ENCODE data around the gene ULK3. TPM values are rescaled to one million over a fixed set of nuclear protein-coding genes. Genes with fewer than 3 reads are reported as not detected.

The ULK3 gene
- total RNA-seq, 1 donor from 2014 or later, result 18.3 TPM

DNA sequence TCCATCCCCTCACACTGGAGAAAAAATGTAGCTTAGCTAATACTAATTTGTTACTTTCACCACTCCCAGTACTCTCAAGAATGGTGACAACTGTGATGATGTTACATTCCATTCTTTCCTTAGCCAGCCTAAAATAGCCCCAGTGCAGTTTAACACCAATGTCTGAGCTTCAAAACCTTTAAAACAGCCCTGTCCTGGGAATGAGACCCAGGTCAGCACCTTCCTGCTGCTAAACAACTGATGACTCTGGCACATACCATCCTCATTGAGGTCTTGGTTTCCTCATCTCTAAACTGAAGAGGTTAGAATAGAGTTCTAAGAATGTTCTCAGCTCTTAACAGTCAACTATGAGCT is 26.4 kb upstream of the ULK3 start:
- peak overlapping the region in 2 of 3 donors; percentile 24 to 49 for H3K4me3 ChIP-seq (ENCODE audit: low read length in 3 of 3)
- peak overlapping the region in 1 of 3 donors; percentile 35 for H3K9ac ChIP-seq (ENCODE audit: low read depth in 1 of 3, low read length in 3 of 3)
- H3K36me3 ChIP-seq (ENCODE audit: control insufficient read depth in 3 of 3, insufficient read depth in 3 of 3, low read length in 3 of 3), result peaks cover 0 to 5% (median 3%) of the 10 kb centered on the region in 3 donors
- H3K4me1 ChIP-seq (ENCODE audit: control insufficient read depth in 3 of 3, insufficient read depth in 3 of 3, low read length in 3 of 3), result peaks cover 56 to 66% (median 57%) of the 10 kb centered on the region in 3 donors
- no peaks in the 10 kb centered on the region for H3K27me3 ChIP-seq (ENCODE audit: control insufficient read depth in 3 of 3, insufficient read depth in 3 of 3, low read length in 3 of 3)
- peak overlapping the region; percentile 57 for H3K27ac ChIP-seq (ENCODE audit: low read depth, low read length)
- no peaks in the 10 kb centered on the region for H3K9me3 ChIP-seq (ENCODE audit: control insufficient read depth in 3 of 3, low read length in 3 of 3)

DNA sequence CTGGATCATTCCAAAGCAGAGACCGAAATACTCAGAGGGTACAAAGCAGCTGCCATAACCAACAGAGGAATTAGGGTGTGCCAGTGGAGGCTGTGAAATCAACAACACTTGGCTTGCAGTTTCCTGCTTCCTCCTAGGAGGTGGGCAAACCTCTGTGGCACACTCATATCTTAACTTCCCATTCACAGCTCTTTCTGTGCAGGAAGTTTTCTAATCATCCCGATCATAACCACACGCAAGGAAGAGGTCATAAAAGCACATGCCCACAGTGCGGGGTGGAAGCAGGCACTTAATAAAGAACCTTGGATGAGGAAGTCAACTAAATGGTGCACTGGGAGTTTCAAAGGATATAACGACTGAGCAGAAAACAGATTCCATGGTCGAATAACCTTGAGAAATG is 25.1 kb upstream of the ULK3 start:
- Histone ChIP-seq H3K36me3 (ENCODE audit: control insufficient read depth in 3 of 3, insufficient read depth in 3 of 3, low read length in 3 of 3) (peaks cover 0 to 6% (median 5%) of the 10 kb centered on the region in 3 donors), H3K27ac (ENCODE audit: low read depth, low read length) (peak overlapping the region; percentile 56), H3K27me3 (ENCODE audit: control insufficient read depth in 3 of 3, insufficient read depth in 3 of 3, low read length in 3 of 3) (no peaks in the 10 kb centered on the region), H3K9me3 (ENCODE audit: control insufficient read depth in 3 of 3, low read length in 3 of 3) (no peaks in the 10 kb centered on the region), H3K4me3 (ENCODE audit: low read length in 3 of 3) (no peak overlapping the region), H3K9ac (ENCODE audit: low read depth in 1 of 3, low read length in 3 of 3) (no peak overlapping the region), H3K4me1 (ENCODE audit: control insufficient read depth in 3 of 3, insufficient read depth in 3 of 3, low read length in 3 of 3) (peaks cover 53 to 65% (median 53%) of the 10 kb centered on the region in 3 donors)

DNA sequence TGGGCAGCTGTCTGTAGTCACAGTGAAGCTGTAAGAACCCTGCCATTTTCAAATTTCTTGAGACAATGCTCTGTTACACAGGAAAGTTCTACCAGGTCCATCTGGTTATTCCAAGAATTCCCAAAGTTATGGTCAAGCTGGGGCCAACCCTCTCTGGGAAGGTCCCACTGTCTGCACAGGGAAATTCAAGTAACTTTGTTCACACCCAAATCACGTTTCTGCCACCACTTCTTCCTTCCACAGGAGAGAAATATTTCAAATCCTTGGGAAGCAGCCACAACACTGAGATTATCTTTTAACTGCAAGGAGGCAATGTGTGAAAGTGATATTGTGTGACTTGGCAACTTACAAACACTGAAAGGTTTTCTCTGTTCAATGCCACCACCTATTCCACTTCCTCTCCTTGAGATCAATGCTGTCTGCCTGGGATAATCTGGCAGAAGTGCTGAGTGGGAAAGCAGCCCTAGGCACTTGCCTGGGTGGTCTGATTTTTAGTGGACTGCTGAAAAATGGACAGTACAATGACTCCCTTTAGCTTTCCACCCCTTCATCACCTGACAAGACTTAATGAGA is 24.6 kb upstream of the ULK3 start:
- peak overlapping the region; percentile 56 for H3K27ac ChIP-seq (ENCODE audit: low read depth, low read length)
- H3K27me3 ChIP-seq (ENCODE audit: control insufficient read depth in 3 of 3, insufficient read depth in 3 of 3, low read length in 3 of 3), result no peaks in the 10 kb centered on the region
- H3K9ac ChIP-seq (ENCODE audit: low read depth in 1 of 3, low read length in 3 of 3), result no peak overlapping the region
- peaks cover 0 to 6% (median 5%) of the 10 kb centered on the region in 3 donors for H3K36me3 ChIP-seq (ENCODE audit: control insufficient read depth in 3 of 3, insufficient read depth in 3 of 3, low read length in 3 of 3)
- H3K4me1 ChIP-seq (ENCODE audit: control insufficient read depth in 3 of 3, insufficient read depth in 3 of 3, low read length in 3 of 3), result peaks cover 51 to 62% (median 51%) of the 10 kb centered on the region in 3 donors
- H3K4me3 ChIP-seq (ENCODE audit: low read length in 3 of 3), result no peak overlapping the region
- no peaks in the 10 kb centered on the region for H3K9me3 ChIP-seq (ENCODE audit: control insufficient read depth in 3 of 3, low read length in 3 of 3)

DNA sequence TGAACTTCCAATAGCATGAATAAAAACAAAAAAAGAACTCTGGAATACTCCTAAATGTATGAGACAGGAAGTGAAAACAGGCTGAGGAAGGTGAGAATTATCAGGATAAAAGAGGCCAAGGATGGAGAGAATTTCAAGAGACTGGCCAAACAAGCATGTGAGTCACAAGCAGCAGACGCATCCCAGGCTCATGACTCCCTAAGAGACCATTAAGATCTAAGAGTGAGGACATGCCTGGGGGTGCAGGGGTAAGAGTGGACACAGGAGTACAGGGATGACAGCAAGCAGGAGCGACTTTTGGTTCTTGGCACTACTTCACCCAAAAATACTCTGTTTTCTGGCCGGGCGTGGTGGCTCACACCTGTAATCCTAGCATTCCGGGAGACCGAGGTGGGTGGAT is 23.1 kb upstream of the ULK3 start:
- H3K4me3 ChIP-seq (ENCODE audit: low read length in 3 of 3), result no peak overlapping the region
- H3K27ac ChIP-seq (ENCODE audit: low read depth, low read length), result no peak overlapping the region
- H3K27me3 ChIP-seq (ENCODE audit: control insufficient read depth in 3 of 3, insufficient read depth in 3 of 3, low read length in 3 of 3), result no peaks in the 10 kb centered on the region
- no peak overlapping the region for H3K9ac ChIP-seq (ENCODE audit: low read depth in 1 of 3, low read length in 3 of 3)
- peaks cover 0 to 6% (median 5%) of the 10 kb centered on the region in 3 donors for H3K36me3 ChIP-seq (ENCODE audit: control insufficient read depth in 3 of 3, insufficient read depth in 3 of 3, low read length in 3 of 3)
- H3K9me3 ChIP-seq (ENCODE audit: control insufficient read depth in 3 of 3, low read length in 3 of 3), result no peaks in the 10 kb centered on the region
- peaks cover 39 to 52% (median 41%) of the 10 kb centered on the region in 3 donors for H3K4me1 ChIP-seq (ENCODE audit: control insufficient read depth in 3 of 3, insufficient read depth in 3 of 3, low read length in 3 of 3)

DNA sequence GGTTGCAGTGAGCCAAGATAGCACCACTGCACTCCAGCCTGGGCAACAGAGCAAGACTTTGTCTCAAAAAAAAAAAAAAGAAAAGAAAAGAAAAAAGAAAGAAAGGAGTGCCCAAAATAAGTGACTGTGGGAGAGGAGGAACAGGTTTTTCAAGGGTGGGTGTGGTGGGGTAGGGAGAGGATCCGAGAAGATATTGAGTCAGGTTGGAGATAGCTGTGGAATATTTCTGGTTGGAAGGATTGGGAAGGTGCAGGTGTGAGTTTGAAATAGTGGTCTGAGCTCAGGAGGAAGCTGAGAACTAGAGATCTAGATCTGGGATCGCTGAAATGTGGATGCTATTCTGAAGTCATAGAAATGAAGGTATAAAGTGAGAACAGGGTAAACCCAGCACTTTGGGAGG is 22.4 kb upstream of the ULK3 start:
- Histone ChIP-seq H3K27ac (ENCODE audit: low read depth, low read length) (no peak overlapping the region), H3K9me3 (ENCODE audit: control insufficient read depth in 3 of 3, low read length in 3 of 3) (no peaks in the 10 kb centered on the region), H3K36me3 (ENCODE audit: control insufficient read depth in 3 of 3, insufficient read depth in 3 of 3, low read length in 3 of 3) (peaks cover 0 to 6% (median 5%) of the 10 kb centered on the region in 3 donors), H3K27me3 (ENCODE audit: control insufficient read depth in 3 of 3, insufficient read depth in 3 of 3, low read length in 3 of 3) (no peaks in the 10 kb centered on the region), H3K9ac (ENCODE audit: low read depth in 1 of 3, low read length in 3 of 3) (no peak overlapping the region), H3K4me3 (ENCODE audit: low read length in 3 of 3) (no peak overlapping the region), H3K4me1 (ENCODE audit: control insufficient read depth in 3 of 3, insufficient read depth in 3 of 3, low read length in 3 of 3) (peaks cover 31 to 44% (median 33%) of the 10 kb centered on the region in 3 donors)

DNA sequence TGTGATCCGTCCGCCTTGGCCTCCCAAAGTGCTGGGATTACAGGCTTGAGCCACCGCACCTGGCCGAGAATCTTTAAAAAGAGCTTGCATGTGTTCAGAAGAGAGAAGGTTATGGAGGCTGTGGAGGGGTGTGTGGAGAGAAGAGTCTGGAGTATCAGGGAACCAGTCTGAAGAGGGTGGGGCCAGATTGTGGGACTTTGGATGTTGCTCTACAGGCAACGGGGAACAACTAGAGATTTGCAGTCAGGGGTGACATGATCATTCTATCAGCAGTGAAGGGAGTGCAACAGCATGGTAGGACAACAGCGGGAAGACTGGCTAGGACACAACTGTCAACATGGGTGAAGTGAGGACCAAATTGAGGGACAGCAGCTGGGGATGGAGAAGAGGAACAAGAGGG is 21.3 kb upstream of the ULK3 start:
- H3K4me3 ChIP-seq (ENCODE audit: low read length in 3 of 3), result no peak overlapping the region

DNA sequence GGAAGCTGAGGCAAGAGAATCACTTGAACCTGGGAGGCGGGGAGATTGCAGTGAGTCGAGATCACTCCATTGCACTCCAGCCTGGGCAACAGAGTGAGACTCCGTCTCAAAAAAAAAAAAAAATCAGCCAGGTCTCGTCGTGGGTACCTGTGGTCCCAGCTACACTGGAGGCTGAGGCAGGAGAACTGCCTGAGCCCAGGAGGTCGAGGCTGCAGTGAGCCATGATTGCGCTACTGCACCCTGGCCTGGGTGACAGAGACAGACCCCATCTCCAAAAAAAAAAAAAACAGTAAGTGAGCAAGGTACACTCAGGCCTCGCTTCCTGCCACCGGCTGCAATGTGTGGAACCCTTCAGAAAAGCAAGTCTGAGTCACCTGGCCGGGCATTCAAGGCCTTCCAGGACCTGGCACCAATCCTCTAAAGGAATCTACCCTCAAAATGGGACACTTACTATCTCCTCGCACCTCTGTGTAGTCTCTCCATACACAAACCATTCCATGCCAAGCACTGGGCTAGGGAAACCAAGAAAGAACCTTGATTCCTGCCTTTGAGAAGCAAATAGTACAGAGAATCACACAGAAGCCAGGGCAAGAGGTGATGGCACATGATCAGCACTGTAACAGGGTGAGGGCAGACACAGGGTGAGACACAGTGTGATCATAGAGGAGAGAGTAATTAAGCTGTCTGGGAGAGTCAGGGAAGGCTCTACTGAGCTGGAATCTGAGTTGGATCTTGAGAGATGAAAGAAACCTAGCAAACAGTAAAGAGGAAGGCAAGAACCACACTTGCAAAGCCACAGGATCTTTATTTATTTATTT is 20.5 kb upstream of the ULK3 start:
- no peak overlapping the region for H3K4me3 ChIP-seq (ENCODE audit: low read length in 3 of 3)
- H3K27ac ChIP-seq (ENCODE audit: low read depth, low read length), result no peak overlapping the region
- no peaks in the 10 kb centered on the region for H3K27me3 ChIP-seq (ENCODE audit: control insufficient read depth in 3 of 3, insufficient read depth in 3 of 3, low read length in 3 of 3)
- H3K9ac ChIP-seq (ENCODE audit: low read depth in 1 of 3, low read length in 3 of 3), result no peak overlapping the region
- H3K4me1 ChIP-seq (ENCODE audit: control insufficient read depth in 3 of 3, insufficient read depth in 3 of 3, low read length in 3 of 3), result peaks cover 18 to 37% (median 23%) of the 10 kb centered on the region in 3 donors
- H3K36me3 ChIP-seq (ENCODE audit: control insufficient read depth in 3 of 3, insufficient read depth in 3 of 3, low read length in 3 of 3), result peaks cover 0 to 5% (median 4%) of the 10 kb centered on the region in 3 donors
- no peaks in the 10 kb centered on the region for H3K9me3 ChIP-seq (ENCODE audit: control insufficient read depth in 3 of 3, low read length in 3 of 3)

More for the DNA sequence above, 21.3 kb upstream of the ULK3 start:
- Histone ChIP-seq H3K27ac (ENCODE audit: low read depth, low read length) (no peak overlapping the region), H3K9ac (ENCODE audit: low read depth in 1 of 3, low read length in 3 of 3) (no peak overlapping the region), H3K4me1 (ENCODE audit: control insufficient read depth in 3 of 3, insufficient read depth in 3 of 3, low read length in 3 of 3) (peaks cover 23 to 39% (median 25%) of the 10 kb centered on the region in 3 donors), H3K9me3 (ENCODE audit: control insufficient read depth in 3 of 3, low read length in 3 of 3) (no peaks in the 10 kb centered on the region), H3K27me3 (ENCODE audit: control insufficient read depth in 3 of 3, insufficient read depth in 3 of 3, low read length in 3 of 3) (no peaks in the 10 kb centered on the region), H3K36me3 (ENCODE audit: control insufficient read depth in 3 of 3, insufficient read depth in 3 of 3, low read length in 3 of 3) (peaks cover 0 to 6% (median 5%) of the 10 kb centered on the region in 3 donors)

DNA sequence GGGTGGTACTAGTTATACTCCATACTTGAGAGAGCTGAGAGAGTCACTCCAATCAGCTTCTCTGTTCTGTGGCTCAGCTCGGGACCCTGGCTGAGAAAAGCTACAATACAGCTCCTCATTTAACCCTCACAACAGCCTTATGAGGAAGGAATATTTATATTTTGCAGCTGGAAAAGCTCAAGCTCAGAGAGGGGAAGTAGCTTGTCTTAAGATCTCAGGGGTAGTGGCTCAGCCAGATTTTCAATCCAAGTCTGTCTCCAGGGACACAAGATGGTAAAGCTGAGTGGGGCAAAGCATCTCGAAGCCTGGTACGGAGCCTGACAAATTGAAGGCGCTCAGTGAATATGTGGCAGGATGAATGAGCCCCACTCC is 15.4 kb upstream of the ULK3 start:
- Histone ChIP-seq H3K4me3 (ENCODE audit: low read length in 3 of 3) (no peak overlapping the region), H3K9ac (ENCODE audit: low read depth in 1 of 3, low read length in 3 of 3) (no peak overlapping the region), H3K27me3 (ENCODE audit: control insufficient read depth in 3 of 3, insufficient read depth in 3 of 3, low read length in 3 of 3) (no peaks in the 10 kb centered on the region), H3K9me3 (ENCODE audit: control insufficient read depth in 3 of 3, low read length in 3 of 3) (no peaks in the 10 kb centered on the region), H3K27ac (ENCODE audit: low read depth, low read length) (no peak overlapping the region), H3K4me1 (ENCODE audit: control insufficient read depth in 3 of 3, insufficient read depth in 3 of 3, low read length in 3 of 3) (peaks cover 17 to 40% (median 23%) of the 10 kb centered on the region in 3 donors), H3K36me3 (ENCODE audit: control insufficient read depth in 3 of 3, insufficient read depth in 3 of 3, low read length in 3 of 3) (peaks cover 5 to 10% (median 8%) of the 10 kb centered on the region in 3 donors)

DNA sequence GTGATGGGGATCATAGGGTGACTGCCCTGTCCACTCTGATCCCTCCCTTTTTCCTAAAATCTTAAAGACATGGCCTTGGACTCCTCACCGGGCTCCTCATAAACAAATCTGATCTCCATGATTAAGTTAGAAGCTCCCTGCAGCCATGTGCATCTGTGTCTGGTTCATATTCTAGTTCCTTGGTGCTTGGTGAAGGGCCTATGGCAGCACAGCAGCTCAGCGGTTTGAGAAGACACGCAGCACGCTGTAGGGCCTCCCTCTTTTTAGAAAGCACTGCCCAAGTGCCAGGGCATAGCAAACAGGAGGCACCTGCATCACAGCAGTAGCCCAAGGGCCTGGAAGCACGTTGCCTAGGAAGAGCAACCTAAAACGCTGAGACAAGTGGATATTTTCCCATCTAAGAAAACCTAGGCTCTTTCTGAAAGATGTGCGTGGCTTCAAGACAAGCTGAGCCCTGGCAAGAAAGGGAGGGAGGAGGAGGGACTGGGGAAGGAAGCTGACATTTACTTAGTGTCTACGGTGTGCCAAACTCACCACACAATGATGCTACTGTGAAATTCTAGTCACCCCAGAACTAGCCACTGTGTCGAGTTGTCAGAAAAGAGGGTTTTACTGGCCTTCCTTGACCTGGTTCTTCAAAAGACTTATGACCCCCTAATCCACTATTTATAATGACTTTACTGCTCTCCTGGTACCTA is 14.9 kb upstream of the ULK3 start:
- H3K4me3 ChIP-seq (ENCODE audit: low read length in 3 of 3), result no peak overlapping the region
- H3K36me3 ChIP-seq (ENCODE audit: control insufficient read depth in 3 of 3, insufficient read depth in 3 of 3, low read length in 3 of 3), result peaks cover 11 to 15% (median 14%) of the 10 kb centered on the region in 3 donors
- no peaks in the 10 kb centered on the region for H3K9me3 ChIP-seq (ENCODE audit: control insufficient read depth in 3 of 3, low read length in 3 of 3)
- peak overlapping the region; percentile 3 for H3K27ac ChIP-seq (ENCODE audit: low read depth, low read length)
- no peaks in the 10 kb centered on the region for H3K27me3 ChIP-seq (ENCODE audit: control insufficient read depth in 3 of 3, insufficient read depth in 3 of 3, low read length in 3 of 3)
- H3K4me1 ChIP-seq (ENCODE audit: control insufficient read depth in 3 of 3, insufficient read depth in 3 of 3, low read length in 3 of 3), result peaks cover 17 to 38% (median 22%) of the 10 kb centered on the region in 3 donors
- peak overlapping the region in 1 of 3 donors; percentile 40 for H3K9ac ChIP-seq (ENCODE audit: low read depth in 1 of 3, low read length in 3 of 3)

All from skeletal muscle tissue (tissue), 4 donors.